ENCODE data around the gene ADGRG4.
"Not testable (repeated sequence)": the region's sequence is repeated elsewhere in the genome, so short reads cannot be mapped to it uniquely, and the experiment has no call there.

ADGRG4 gene

GRCh38 chrX:136386826-136387225 is 86.1 kb downstream of the ADGRG4 start:
- no peak for DNase-seq

- DNase-seq = no peak
Observed at GRCh38 chrX:136387951-136388502, 87.3 kb downstream of the ADGRG4 start.

GRCh38 chrX:136390921-136391320 is 90.2 kb downstream of the ADGRG4 start:
- DNase-seq = no peak

- no peak for DNase-seq
Observed at GRCh38 chrX:136395271-136395670, 94.5 kb downstream of the ADGRG4 start.

GRCh38 chrX:136397001-136397400 is 96.2 kb downstream of the ADGRG4 start:
- no peak for DNase-seq

- no peak for DNase-seq
Observed at GRCh38 chrX:136405126-136405525, 104.4 kb downstream of the ADGRG4 start.

- DNase-seq = no peak
Observed at GRCh38 chrX:136417806-136418205, 117.0 kb downstream of the ADGRG4 start.

- DNase-seq = no peak
Observed at GRCh38 chrX:136421338-136421737, 120.6 kb downstream of the ADGRG4 start.

GRCh38 chrX:136423724-136424123 is 123.0 kb downstream of the ADGRG4 start:
- DNase-seq = no peak

- DNase-seq = no peak
Observed at GRCh38 chrX:136425996-136426395, 125.2 kb downstream of the ADGRG4 start.

- DNase-seq = no peak
Observed at GRCh38 chrX:136431625-136432024, 130.9 kb downstream of the ADGRG4 start.

GRCh38 chrX:136437774-136438173 is 137.0 kb downstream of the ADGRG4 start:
- DNase-seq = no peak

GRCh38 chrX:136438192-136438591 is 137.4 kb downstream of the ADGRG4 start:
- DNase-seq = no peak

GRCh38 chrX:136445674-136446073 is 144.9 kb downstream of the ADGRG4 start:
- not testable (repeated sequence) for DNase-seq

- DNase-seq = no peak
Observed at GRCh38 chrX:136446208-136446607, 145.4 kb downstream of the ADGRG4 start.

- no peak for DNase-seq
Observed at GRCh38 chrX:136447308-136447707, 146.5 kb downstream of the ADGRG4 start.

- no peak for DNase-seq
Observed at GRCh38 chrX:136447968-136448367, 147.2 kb downstream of the ADGRG4 start.

- no peak for DNase-seq
Observed at GRCh38 chrX:136450050-136450830, 149.5 kb downstream of the ADGRG4 start.

GRCh38 chrX:136452614-136453013 is 151.9 kb downstream of the ADGRG4 start:
- DNase-seq = no peak

GRCh38 chrX:136453114-136453513 is 152.4 kb downstream of the ADGRG4 start:
- no peak for DNase-seq

GRCh38 chrX:136453771-136454170 is 153.0 kb downstream of the ADGRG4 start:
- no peak for DNase-seq

- DNase-seq = no peak
Observed at GRCh38 chrX:136456133-136456532, 155.4 kb downstream of the ADGRG4 start.

- DNase-seq = peak; percentile 51
Observed at GRCh38 chrX:136457303-136457917, 156.6 kb downstream of the ADGRG4 start.

GRCh38 chrX:136464589-136464988 is 163.8 kb downstream of the ADGRG4 start:
- DNase-seq = no peak
